Measurements from ENCODE around the gene FRAS1. TPM values are rescaled to one million over a fixed set of nuclear protein-coding genes. Genes with fewer than 3 reads are reported as not detected.

The FRAS1 gene
- total RNA-seq, 5 donors from 2014 or later (not counting 1 experiment from before 2014, with no cell fraction given): 0.23 to 0.39 (median 0.32) TPM; not detected in 2

- Mint-ChIP-seq H3K4me1 (no peaks in the 10 kb centered on the region), H3K27ac (no peak overlapping the region), H3K36me3 (no peaks in the 10 kb centered on the region), H3K4me3 (no peak overlapping the region), H3K9me3 (no peaks in the 10 kb centered on the region), H3K27me3 (peaks cover 0 to 4% of the 10 kb centered on the region in 2 donors)
- Histone ChIP-seq H3K4me1 (ENCODE audit: control insufficient read depth in 1 of 2, extremely low read depth in 1 of 2, insufficient read depth in 2 of 2, low read length in 2 of 2) (no peaks in the 10 kb centered on the region), H3K9me3 (no peaks in the 10 kb centered on the region), H3K36me3 (ENCODE audit: control insufficient read depth in 2 of 2, extremely low read depth in 1 of 2, insufficient read depth in 1 of 2, low read length in 1 of 2) (no peaks in the 10 kb centered on the region), H3K4me3 (ENCODE audit: control insufficient read depth in 1 of 2, extremely low read depth in 1 of 2, low read length in 1 of 2) (no peak overlapping the region), H3K27me3 (replicated peaks in 1 of 2; ENCODE audit: control insufficient read depth in 2 of 2, extremely low read depth in 1 of 2, insufficient read depth in 2 of 2, low read length in 1 of 2) (peaks cover 0 to 2% of the 10 kb centered on the region in 2 experiments), H3K27ac (ENCODE audit: low read length) (no peak overlapping the region)
- 63% methylated on average over 1 of the region's 2 CpGs for WGBS (ENCODE audit: insufficient coverage)
- DNase-seq: no peak
- ATAC-seq (replicated peaks in 1 of 4): no peak
- CTCF ChIA-PET: no interaction called here
- POLR2A ChIA-PET: no interaction called here
Observed at GRCh38 chr4:78331186-78331585, 274.1 kb downstream of the FRAS1 start.

GRCh38 chr4:78331965-78332364 lies 274.8 kb downstream of the FRAS1 start:
- DNase-seq (no peak), ATAC-seq (replicated peaks in 1 of 4) (no peak)
- Mint-ChIP-seq H3K9me3 (no peaks in the 10 kb centered on the region), H3K27me3 (peaks cover 0 to 4% of the 10 kb centered on the region in 2 donors), H3K36me3 (no peaks in the 10 kb centered on the region), H3K4me1 (no peaks in the 10 kb centered on the region), H3K4me3 (no peak overlapping the region), H3K27ac (no peak overlapping the region)
- CTCF ChIA-PET: no interaction called here
- WGBS (ENCODE audit: insufficient coverage): 82% methylated on average over 4 of the region's 5 CpGs
- POLR2A ChIA-PET: no interaction called here
- Histone ChIP-seq H3K27ac (ENCODE audit: low read length) (no peak overlapping the region), H3K9me3 (no peaks in the 10 kb centered on the region), H3K27me3 (replicated peaks in 1 of 2; ENCODE audit: control insufficient read depth in 2 of 2, extremely low read depth in 1 of 2, insufficient read depth in 2 of 2, low read length in 1 of 2) (peaks cover 0 to 6% of the 10 kb centered on the region in 2 experiments), H3K4me3 (ENCODE audit: control insufficient read depth in 1 of 2, extremely low read depth in 1 of 2, low read length in 1 of 2) (no peak overlapping the region), H3K36me3 (ENCODE audit: control insufficient read depth in 2 of 2, extremely low read depth in 1 of 2, insufficient read depth in 1 of 2, low read length in 1 of 2) (no peaks in the 10 kb centered on the region), H3K4me1 (ENCODE audit: control insufficient read depth in 1 of 2, extremely low read depth in 1 of 2, insufficient read depth in 2 of 2, low read length in 2 of 2) (no peaks in the 10 kb centered on the region)

- Histone ChIP-seq H3K27ac (ENCODE audit: low read length) (no peak overlapping the region), H3K27me3 (replicated peaks in 1 of 2; ENCODE audit: control insufficient read depth in 2 of 2, extremely low read depth in 1 of 2, insufficient read depth in 2 of 2, low read length in 1 of 2) (peaks cover 0 to 6% of the 10 kb centered on the region in 2 experiments), H3K9me3 (no peaks in the 10 kb centered on the region), H3K4me1 (ENCODE audit: control insufficient read depth in 1 of 2, extremely low read depth in 1 of 2, insufficient read depth in 2 of 2, low read length in 2 of 2) (no peaks in the 10 kb centered on the region), H3K36me3 (ENCODE audit: control insufficient read depth in 2 of 2, extremely low read depth in 1 of 2, insufficient read depth in 1 of 2, low read length in 1 of 2) (no peaks in the 10 kb centered on the region), H3K4me3 (ENCODE audit: control insufficient read depth in 1 of 2, extremely low read depth in 1 of 2, low read length in 1 of 2) (no peak overlapping the region)
- H3K36me3 Mint-ChIP-seq: no peaks in the 10 kb centered on the region
- DNase-seq (no peak), ATAC-seq (replicated peaks in 1 of 4) (no peak)
- CTCF ChIA-PET: no interaction called here
- H3K9me3 Mint-ChIP-seq: no peaks in the 10 kb centered on the region
- WGBS (ENCODE audit: insufficient coverage): no CpG with 5 or more reads among the region's 1 CpG
- POLR2A ChIA-PET: no interaction called here
- no peaks in the 10 kb centered on the region for H3K4me1 Mint-ChIP-seq
- H3K4me3 Mint-ChIP-seq: no peak overlapping the region
- H3K27ac Mint-ChIP-seq: no peak overlapping the region
- peaks cover 0 to 4% of the 10 kb centered on the region in 2 donors for H3K27me3 Mint-ChIP-seq
Observed at GRCh38 chr4:78332976-78333375, 275.9 kb downstream of the FRAS1 start.

GRCh38 chr4:78336093-78336943 lies 279.2 kb downstream of the FRAS1 start:
- WGBS (ENCODE audit: insufficient coverage): 11% methylated on average over 1 of the region's 4 CpGs
- H3K36me3 Mint-ChIP-seq: no peaks in the 10 kb centered on the region
- peaks cover 5 to 10% of the 10 kb centered on the region in 2 donors for H3K27me3 Mint-ChIP-seq
- H3K4me1 ChIP-seq (ENCODE audit: control insufficient read depth in 1 of 2, extremely low read depth in 1 of 2, insufficient read depth in 2 of 2, low read length in 2 of 2): no peaks in the 10 kb centered on the region
- H3K4me3 Mint-ChIP-seq: no peak overlapping the region
- ChIA-PET POLR2A (no interaction called here), CTCF (no interaction called here)
- no peaks in the 10 kb centered on the region for H3K9me3 ChIP-seq
- H3K27ac ChIP-seq (ENCODE audit: low read length): no peak overlapping the region
- ATAC-seq (replicated peaks in 1 of 4) (no peak), DNase-seq (no peak)
- H3K4me1 Mint-ChIP-seq: no peaks in the 10 kb centered on the region
- H3K27me3 ChIP-seq (replicated peaks in 1 of 2; ENCODE audit: control insufficient read depth in 2 of 2, extremely low read depth in 1 of 2, insufficient read depth in 2 of 2, low read length in 1 of 2): peaks cover 0 to 9% of the 10 kb centered on the region in 2 experiments
- no peak overlapping the region for H3K27ac Mint-ChIP-seq
- H3K9me3 Mint-ChIP-seq: no peaks in the 10 kb centered on the region
- H3K36me3 ChIP-seq (ENCODE audit: control insufficient read depth in 2 of 2, extremely low read depth in 1 of 2, insufficient read depth in 1 of 2, low read length in 1 of 2): no peaks in the 10 kb centered on the region
- H3K4me3 ChIP-seq (ENCODE audit: control insufficient read depth in 1 of 2, extremely low read depth in 1 of 2, low read length in 1 of 2): no peak overlapping the region

- ATAC-seq (replicated peaks in 1 of 4): no peak
- Histone ChIP-seq H3K27me3 (replicated peaks in 1 of 2; ENCODE audit: control insufficient read depth in 2 of 2, extremely low read depth in 1 of 2, insufficient read depth in 2 of 2, low read length in 1 of 2) (peaks cover 0 to 9% of the 10 kb centered on the region in 2 experiments), H3K27ac (ENCODE audit: low read length) (no peak overlapping the region), H3K4me1 (ENCODE audit: control insufficient read depth in 1 of 2, extremely low read depth in 1 of 2, insufficient read depth in 2 of 2, low read length in 2 of 2) (no peaks in the 10 kb centered on the region), H3K9me3 (no peaks in the 10 kb centered on the region), H3K4me3 (ENCODE audit: control insufficient read depth in 1 of 2, extremely low read depth in 1 of 2, low read length in 1 of 2) (no peak overlapping the region), H3K36me3 (ENCODE audit: control insufficient read depth in 2 of 2, extremely low read depth in 1 of 2, insufficient read depth in 1 of 2, low read length in 1 of 2) (no peaks in the 10 kb centered on the region)
- ChIA-PET POLR2A (no interaction called here), CTCF (no interaction called here)
- WGBS (ENCODE audit: insufficient coverage): 83% methylated on average over 1 of the region's 9 CpGs
- H3K4me3 Mint-ChIP-seq: no peak overlapping the region
- no peaks in the 10 kb centered on the region for H3K9me3 Mint-ChIP-seq
- H3K36me3 Mint-ChIP-seq: no peaks in the 10 kb centered on the region
- no peak for DNase-seq
- no peaks in the 10 kb centered on the region for H3K4me1 Mint-ChIP-seq
- peaks cover 5 to 8% of the 10 kb centered on the region in 2 donors for H3K27me3 Mint-ChIP-seq
- no peak overlapping the region for H3K27ac Mint-ChIP-seq
Observed at GRCh38 chr4:78337244-78338020, 280.3 kb downstream of the FRAS1 start.

- Mint-ChIP-seq H3K27ac (no peak overlapping the region), H3K36me3 (no peaks in the 10 kb centered on the region), H3K27me3 (peaks cover 8 to 12% of the 10 kb centered on the region in 2 donors), H3K4me3 (no peak overlapping the region), H3K9me3 (no peaks in the 10 kb centered on the region), H3K4me1 (no peaks in the 10 kb centered on the region)
- Histone ChIP-seq H3K4me1 (ENCODE audit: control insufficient read depth in 1 of 2, extremely low read depth in 1 of 2, insufficient read depth in 2 of 2, low read length in 2 of 2) (no peaks in the 10 kb centered on the region), H3K36me3 (ENCODE audit: control insufficient read depth in 2 of 2, extremely low read depth in 1 of 2, insufficient read depth in 1 of 2, low read length in 1 of 2) (no peaks in the 10 kb centered on the region), H3K27me3 (replicated peaks in 1 of 2; ENCODE audit: control insufficient read depth in 2 of 2, extremely low read depth in 1 of 2, insufficient read depth in 2 of 2, low read length in 1 of 2) (peaks cover 0 to 5% of the 10 kb centered on the region in 2 experiments), H3K27ac (ENCODE audit: low read length) (no peak overlapping the region), H3K4me3 (ENCODE audit: control insufficient read depth in 1 of 2, extremely low read depth in 1 of 2, low read length in 1 of 2) (no peak overlapping the region), H3K9me3 (no peaks in the 10 kb centered on the region)
- ATAC-seq (replicated peaks in 1 of 4) (no peak), DNase-seq (no peak)
- ChIA-PET POLR2A (no interaction called here), CTCF (no interaction called here)
- no CpG with 5 or more reads among the region's 5 CpGs for WGBS (ENCODE audit: insufficient coverage)
Observed at GRCh38 chr4:78342125-78342524, 285.0 kb downstream of the FRAS1 start.

All from T-cell (primary cell).